GM18508 (cell line): ENCODE measurements around the gene DCAF7.
A peak's percentile ranks its signal among the peaks of the same experiment; 100 is the strongest.

Experiments used
- ATAC-seq: cut with Tn5 transposase; IDR thresholded peaks from one replicate; pipeline ENCODE4 v1.9.1; 2021; ENCODE audit warnings: moderate number of reproducible peaks; ENCODE audit not compliant: insufficient read depth, unreplicated experiment

The DCAF7 gene

GRCh38 chr17:63542942-63543821 is 7.1 kb upstream of the DCAF7 start:
- ATAC-seq, result no peak

- ATAC-seq, result no peak
These were observed 6.4 kb upstream of the DCAF7 start for GRCh38 chr17:63543822-63544420.

DNA sequence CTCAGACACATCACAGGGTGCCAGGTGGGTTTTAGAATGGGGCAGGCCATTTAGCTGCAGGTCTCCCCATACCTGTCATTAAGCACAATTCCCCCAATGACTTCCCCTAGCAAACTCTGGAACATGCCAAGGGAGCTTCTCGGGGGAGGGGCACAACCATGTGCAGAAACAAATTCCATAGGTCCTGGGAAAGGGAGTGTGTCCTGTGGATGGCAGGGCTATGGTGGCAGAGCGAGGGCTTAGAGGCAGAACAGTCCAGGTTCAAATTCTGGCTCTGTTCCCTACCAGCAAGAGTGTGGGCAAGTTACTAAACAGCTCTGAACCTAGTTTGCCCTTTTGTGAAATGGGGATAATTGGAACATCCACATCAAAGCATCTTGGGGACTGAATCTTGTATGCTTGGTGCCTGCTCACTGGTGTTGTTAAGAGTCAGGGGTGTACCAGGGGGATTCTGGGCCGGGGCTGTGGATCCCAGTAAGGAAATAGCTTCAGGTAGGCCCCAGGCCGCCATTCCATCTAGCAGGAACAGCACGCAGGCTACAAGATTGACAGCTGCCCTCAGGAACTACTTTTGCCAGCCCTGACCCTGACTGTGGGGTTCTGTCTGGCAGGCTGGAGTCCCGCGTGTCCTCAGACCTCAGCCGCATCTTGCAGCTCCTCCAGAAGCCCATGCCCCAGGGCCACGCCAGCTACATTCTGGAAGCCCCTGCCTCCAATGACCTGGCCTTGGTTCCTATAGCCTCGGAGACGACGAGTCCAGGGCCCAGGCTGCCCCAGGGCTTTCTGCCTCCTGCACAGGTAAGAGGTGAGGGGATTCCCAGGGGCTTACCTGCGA is 5.6 kb upstream of the DCAF7 start:
- ATAC-seq, result no peak

DNA sequence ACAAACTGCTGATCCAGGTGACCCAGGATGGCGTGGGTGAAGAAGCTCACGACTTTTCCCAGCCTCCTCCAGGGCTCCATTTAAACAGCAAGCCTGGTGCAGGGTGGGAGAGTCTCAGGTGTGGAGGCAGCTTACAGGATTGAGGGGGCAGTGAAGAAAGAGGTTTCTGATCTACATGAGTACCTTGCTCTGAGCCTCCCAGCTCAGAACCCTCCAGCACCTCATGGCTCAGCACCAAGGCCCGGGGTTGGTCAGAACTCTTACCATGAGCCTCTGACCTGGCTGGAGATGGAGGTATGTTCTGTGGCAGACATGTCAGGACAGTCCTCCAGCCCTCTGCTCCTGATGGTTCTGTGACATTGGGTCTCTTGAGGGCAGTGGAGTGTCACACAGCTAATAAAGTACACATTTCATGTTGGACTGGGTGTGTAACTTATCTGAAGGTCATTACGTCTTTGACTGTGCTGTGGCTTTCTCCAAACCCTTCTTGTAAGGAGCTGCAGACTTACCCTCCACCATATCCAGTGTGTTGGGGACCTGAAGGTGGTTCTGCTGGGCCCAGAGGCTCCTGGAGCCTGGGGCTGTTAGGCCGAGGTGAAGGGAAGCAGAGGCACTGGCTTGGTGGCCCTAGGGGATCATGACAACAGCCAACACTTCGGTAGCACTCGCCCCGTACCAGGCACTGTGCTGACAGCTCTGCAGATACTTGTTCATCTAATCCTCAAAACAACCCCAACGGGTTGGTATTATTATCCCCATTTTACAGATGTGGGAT is 3.8 kb upstream of the DCAF7 start:
- ATAC-seq, result no peak

GRCh38 chr17:63547083-63547523 is 3.2 kb upstream of the DCAF7 start:
- ATAC-seq, result no peak

GRCh38 chr17:63549289-63549945 is 860 bp upstream of the DCAF7 start:
- ATAC-seq, result peak; percentile 5

DNA sequence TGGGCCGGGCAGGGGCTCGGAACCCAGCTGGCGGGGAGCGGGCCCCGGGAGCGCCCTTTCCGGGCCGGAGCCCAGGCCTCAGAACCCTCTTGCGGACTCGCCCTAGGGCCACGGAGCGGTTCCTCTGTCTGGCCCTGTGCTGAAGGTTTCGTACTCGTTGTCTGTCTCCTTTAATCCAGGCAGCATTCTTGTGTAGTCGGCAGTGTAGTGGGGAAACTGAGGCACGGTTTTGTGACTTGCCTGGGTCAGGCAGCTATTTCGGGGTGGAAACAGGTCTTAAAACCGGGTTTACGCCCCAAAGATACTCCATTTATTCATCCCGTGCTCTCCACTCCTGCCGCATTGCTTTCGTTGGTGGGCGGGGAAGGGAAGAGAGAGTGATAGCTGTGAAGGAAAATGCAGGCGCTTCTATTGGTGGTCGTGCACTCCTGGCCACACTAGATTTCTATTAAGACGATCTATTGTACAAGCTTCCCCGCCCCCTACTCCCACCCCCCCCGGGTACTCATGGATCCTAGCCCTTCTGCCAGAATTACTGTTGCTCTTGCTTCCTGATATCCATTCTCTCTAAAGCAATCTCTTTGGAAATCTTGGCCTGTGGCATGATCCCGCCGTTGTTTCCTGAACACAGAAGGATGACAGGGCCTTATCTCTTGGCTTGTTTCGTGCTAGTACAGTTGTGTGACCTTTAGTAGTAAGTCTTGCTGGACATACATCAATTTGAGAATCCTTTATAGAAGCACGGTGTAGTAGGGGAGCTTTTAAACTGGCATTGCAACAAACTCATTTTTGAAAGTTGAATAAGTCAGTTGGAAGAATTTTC is 751 bp downstream of the DCAF7 start:
- ATAC-seq, result no peak

GRCh38 chr17:63552211-63552610 is 1.9 kb downstream of the DCAF7 start:
- ATAC-seq, result no peak

DNA sequence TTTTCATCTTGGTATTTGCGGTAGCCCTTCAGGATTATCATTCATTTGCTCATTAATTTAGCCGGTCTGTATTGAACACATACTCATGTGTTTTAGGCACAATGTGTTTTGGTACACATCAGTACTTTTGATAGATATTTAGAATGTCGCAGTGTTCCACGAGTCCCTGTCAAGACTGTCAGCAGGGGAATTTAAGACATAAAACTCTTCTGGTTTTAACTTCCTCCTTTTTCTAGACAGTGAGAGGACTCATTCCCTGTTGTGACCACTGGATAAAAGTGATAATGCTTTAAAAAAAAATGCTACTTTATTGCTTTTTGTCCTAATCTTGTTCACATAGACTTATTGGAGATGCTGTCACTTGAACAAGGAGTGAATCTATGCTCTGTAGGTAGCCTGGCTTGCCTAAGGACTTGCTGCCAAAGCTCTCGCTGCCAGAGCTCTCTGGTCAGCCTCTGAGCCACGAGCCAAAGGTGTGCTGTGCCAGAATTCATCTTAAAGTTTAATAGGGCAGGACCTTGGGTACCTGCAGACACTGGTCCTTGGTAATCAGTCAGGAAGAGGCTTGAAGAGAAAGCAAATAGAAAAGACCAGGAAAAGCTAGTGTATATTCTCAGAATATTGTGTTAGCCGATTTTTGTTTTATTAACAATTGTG is 5.4 kb downstream of the DCAF7 start:
- ATAC-seq, result no peak

DNA sequence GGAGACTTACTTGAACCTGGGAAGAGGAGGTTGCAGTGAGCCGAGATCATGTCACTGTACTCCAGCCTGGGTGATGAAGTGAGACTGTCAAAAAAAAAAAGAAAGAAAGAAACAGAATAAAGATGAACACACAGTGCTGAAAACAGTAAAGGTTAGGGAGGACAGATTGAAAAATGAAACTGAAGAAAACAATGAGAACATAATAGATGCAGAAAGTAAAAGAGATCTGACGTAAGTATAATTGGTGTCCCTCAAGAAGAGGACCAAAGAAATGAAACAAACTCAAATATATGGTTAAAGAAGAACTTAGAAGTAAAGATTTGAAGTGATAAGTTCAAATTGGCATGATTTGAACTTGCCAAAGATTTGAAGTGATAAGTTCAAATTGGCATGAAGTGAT is 7.1 kb downstream of the DCAF7 start:
- no peak for ATAC-seq

DNA sequence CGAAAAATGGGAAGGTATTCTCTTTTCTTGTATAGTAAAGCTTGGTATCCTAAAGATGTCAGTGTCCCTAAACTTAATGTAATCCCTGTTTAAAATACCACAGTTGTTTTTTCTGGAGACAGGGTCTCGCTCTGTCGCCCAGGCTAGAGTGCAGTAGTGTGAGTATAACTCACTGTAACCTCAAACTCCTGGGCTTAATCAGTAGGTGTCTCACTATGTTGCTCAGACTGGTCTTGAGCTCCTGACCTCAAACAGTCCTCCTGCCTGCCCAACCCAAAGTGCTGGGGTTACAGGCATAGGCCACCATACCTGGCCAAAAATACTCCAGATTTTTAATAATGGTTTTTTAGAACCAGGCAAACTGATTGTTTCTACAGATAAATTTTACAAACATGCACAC is 8.2 kb downstream of the DCAF7 start:
- no peak for ATAC-seq

DNA sequence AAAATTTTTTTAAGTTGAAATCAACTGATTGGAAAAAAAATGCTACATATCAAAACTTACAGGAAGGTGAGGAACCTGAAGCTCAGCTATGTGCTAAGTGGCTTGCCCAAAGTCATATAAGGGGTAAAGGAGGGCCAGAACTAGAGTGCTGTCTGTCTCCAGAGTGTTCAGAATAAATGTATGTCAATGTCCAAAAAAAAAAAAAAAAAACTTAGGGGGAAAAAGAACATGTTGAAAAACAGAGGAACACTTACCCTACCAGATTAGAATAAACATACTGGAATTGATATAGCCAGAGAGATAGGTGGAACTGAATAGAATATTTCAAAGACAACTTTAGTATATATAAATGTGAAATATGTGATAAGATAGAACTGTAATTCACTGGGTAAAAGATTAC is 11.5 kb downstream of the DCAF7 start:
- ATAC-seq, result no peak

- no peak for ATAC-seq
These were observed 13.1 kb downstream of the DCAF7 start for GRCh38 chr17:63563339-63563738.

GRCh38 chr17:63564562-63564961 is 14.3 kb downstream of the DCAF7 start:
- no peak for ATAC-seq

GRCh38 chr17:63567229-63567628 is 17.0 kb downstream of the DCAF7 start:
- no peak for ATAC-seq

DNA sequence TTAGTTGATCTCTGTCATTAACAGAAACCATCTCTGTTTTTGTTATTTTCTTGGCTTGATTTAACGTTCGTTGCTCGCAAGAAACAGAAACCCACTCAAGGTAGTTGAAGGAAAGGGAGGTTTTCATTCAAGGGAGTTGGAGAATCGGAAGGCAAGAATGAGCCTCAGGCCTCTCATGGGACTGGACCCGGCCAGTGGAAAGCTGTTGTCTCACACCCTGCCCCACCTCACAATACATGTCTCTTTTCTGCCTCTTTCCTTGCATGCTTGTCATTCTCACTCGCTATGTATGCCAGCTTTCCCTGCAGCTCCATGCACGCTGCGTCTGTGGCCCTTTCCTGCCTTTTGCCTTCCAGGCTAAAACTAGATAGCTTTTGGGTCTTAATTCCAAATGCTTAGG is 18.3 kb downstream of the DCAF7 start:
- ATAC-seq, result no peak

DNA sequence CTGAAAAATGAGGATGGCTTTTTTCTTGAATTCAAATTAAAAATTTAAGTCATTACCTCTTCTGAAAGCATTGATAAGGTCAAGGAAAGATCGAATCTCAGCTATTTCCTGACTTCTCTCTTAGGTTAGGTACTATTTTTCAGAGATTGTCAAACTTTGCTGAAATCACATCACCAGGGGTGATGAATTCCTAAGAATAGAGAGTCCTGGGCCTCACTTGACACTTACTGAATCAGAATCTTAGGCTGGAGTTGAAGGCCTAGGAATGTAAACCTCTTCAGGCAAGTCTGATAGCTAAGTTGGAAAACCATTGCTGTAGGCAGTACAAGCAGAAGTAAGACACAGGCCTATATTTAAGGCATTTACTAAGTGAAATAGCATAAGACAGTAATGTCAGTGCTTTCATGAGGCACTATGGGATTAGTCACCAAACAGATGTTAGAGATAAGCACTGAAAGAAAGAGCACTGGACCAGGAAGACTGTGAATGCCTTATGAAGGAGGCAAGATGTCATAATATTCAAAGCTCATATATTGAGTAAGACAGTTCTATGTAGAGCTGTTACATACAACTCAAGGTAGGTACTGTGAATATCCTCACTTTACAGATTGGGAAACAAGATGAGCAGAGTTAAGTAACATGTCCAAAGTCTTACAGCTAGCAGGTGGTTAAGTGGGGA is 21.5 kb downstream of the DCAF7 start:
- no peak for ATAC-seq

- ATAC-seq, result no peak
These were observed 23.4 kb downstream of the DCAF7 start for GRCh38 chr17:63573634-63574033.
